Measurements from ENCODE around the gene COL6A2. TPM values are rescaled to one million over a fixed set of nuclear protein-coding genes. Genes with fewer than 3 reads are reported as not detected.

COL6A2 gene
- polyA plus RNA-seq, 4 donors, result 184 to 330 (median 231) TPM

DNA sequence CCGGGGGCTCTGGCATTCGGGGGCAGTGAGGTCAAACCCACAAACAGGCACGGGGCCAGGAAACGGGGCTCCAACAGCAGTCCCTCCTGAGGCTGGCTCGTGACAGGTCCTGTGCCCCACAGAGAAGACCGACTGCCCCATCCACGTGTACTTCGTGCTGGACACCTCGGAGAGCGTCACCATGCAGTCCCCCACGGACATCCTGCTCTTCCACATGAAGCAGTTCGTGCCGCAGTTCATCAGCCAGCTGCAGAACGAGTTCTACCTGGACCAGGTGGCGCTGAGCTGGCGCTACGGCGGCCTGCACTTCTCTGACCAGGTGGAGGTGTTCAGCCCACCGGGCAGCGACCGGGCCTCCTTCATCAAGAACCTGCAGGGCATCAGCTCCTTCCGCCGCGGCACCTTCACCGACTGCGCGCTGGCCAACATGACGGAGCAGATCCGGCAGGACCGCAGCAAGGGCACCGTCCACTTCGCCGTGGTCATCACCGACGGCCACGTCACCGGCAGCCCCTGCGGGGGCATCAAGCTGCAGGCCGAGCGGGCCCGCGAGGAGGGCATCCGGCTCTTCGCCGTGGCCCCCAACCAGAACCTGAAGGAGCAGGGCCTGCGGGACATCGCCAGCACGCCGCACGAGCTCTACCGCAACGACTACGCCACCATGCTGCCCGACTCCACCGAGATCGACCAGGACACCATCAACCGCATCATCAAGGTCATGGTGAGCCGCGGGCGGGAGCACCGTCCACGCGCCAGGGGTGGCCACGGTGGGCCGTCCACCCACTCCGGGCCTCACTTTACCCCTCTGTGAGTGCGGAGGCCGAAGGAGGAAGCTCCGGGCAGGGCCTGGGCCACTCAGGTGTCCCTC lies 14.2 kb downstream of the COL6A2 start:
- DNase-seq (ENCODE audit: low read depth in 4 of 4, low spot score in 2 of 4), result no peak

DNA sequence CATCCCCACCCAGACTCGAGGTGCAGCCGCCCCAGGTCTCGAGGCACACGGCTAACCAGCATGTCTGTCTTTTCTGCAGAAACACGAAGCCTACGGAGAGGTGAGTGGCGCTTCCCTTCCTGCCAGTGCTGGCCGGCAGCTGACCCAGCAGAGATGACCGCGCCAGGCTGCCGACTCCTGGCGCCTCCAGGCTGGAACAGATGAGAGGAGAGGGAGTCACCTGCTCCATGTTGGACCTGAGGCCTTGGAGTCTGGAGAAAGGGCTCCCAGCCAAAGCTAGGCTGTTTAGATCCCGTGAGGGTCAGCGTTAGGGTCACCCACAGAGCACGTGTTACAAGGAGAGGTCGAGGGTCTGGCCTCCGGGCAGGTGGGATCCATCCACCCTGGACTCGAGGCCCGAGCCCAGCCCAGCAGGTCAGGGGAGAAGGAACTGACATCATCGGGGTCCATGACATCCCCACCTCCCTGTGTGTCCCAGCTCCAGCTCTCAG lies 14.9 kb downstream of the COL6A2 start:
- DNase-seq (ENCODE audit: low read depth in 4 of 4, low spot score in 2 of 4), result no peak

- no peak for DNase-seq (ENCODE audit: low read depth in 4 of 4, low spot score in 2 of 4)
These were observed 15.7 kb downstream of the COL6A2 start for GRCh38 chr21:46113497-46114176.

DNA sequence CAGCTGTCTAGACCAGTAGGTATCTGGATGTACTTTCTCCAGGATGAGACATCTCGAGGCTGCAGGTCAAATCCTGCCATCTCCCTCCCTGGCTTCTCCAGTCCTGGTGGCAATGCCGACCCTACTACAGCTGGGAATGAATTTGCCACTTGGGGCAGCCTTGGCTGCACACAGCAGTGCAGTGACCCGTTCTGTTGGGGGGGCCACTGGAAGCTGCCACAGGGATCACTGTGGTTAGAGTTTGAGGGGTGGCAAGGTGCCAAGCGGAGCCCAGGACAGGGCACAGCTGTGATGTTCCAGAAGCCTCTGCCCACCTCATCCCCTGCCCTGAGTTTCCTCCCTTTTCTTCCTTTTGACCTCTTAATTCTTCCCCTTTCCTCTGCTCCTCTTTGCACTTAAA lies 17.1 kb downstream of the COL6A2 start:
- DNase-seq (ENCODE audit: low read depth in 4 of 4, low spot score in 2 of 4), result no peak

- no peak for DNase-seq (ENCODE audit: low read depth in 4 of 4, low spot score in 2 of 4)
These were observed 17.7 kb downstream of the COL6A2 start for GRCh38 chr21:46115441-46116188.

GRCh38 chr21:46116189-46116775 lies 18.4 kb downstream of the COL6A2 start:
- DNase-seq (ENCODE audit: low read depth in 4 of 4, low spot score in 2 of 4), result no peak

DNA sequence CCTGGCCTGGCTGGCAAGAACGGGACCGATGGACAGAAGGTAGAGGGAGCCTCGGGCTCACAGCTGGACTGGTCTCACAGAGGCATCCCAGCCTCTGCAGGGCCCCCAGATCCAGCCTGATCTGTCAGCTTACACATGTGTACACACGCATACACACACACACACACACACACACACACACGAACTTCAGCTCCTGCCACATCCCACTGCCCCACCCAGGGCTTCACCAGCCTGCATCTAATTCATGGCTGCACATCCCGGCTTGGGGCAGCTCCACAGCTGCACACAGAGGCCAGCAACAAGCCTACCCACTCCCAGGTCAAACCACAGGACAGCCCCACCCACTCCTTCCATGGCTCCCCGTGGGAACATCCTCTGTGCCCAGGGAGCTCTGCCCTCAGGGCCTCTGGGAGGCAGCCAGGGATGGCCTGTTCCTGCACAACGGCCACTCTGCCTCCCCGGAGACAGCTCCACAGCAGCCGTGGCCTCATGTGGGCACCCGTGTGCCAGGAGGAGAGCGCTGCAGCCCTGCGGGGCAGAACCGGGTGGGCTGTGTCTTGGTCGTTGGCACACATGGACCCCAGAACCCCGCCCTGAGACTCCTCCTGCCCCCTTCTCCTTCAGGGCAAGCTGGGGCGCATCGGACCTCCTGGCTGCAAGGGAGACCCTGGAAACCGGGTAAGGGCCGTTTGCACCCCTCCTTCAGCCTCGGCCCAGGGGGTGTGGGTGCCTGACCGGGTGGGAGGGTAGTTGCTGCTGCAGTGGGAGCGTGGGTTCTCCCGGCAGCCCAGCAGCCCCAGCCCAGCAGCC lies 19.1 kb downstream of the COL6A2 start:
- no peak for DNase-seq (ENCODE audit: low read depth in 4 of 4, low spot score in 2 of 4)

- DNase-seq (ENCODE audit: low read depth in 4 of 4, low spot score in 2 of 4), result no peak
These were observed 19.8 kb downstream of the COL6A2 start for GRCh38 chr21:46117586-46118315.

DNA sequence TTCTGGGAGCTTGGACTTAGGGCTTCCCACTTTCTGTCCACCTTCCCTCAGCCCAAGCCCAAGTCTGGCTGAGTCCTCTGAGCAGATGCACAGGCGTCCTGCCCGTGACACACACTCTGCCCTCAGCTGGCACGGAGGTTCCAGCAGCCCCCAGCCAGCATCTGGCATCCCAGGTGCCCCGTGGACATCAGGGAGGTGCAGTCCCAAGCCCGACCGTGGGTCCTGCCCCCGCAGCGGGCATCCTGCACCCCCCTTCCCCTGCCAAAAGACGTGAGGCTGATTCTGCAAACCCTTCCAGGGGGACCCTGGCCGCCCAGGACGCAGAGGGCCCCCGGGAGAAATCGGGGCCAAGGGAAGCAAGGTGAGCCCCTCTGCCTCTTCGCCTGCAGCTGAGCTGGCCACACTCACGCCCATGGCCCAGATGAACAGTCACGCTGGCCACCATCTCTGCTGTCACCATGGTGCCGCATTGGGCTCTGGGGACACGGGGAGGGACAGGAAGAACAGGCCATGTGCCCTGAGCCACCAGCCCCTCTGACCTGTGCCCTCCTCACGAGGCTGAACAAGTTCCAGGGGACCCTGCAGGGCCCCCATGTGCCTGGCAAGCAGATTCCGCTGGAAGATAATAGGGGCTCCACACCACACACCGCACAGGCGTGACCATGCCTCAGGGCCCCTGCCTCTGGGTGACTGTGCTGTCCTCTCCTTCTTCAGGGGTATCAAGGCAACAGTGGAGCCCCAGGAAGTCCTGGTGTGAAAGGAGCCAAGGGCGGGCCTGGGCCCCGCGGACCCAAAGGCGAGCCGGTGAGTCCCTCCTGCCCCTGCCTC lies 20.6 kb downstream of the COL6A2 start:
- no peak for DNase-seq (ENCODE audit: low read depth in 4 of 4, low spot score in 2 of 4)

DNA sequence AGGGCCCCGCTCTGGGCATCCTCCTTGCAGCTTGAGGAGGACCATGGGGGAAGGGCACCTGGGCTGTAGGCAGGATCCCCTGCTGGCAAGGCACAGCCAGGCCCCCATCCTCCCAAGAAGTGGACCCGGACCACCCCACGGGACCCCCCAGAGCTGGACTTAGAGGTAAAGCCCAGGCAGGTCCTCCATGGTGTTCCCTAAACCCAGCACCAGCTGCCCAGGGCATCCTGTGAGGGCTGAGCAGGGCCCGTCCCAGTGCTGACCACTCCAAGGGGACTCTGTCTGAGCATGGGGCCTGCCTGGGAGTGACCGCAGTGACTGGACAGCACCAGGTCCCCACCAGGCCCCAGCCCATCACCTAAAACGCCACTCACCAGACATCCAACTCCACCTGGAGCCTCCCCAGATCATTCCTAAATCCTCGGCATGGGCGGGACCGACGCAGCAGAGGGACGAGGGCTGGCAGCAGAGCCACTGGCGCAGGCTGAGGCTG lies 21.3 kb downstream of the COL6A2 start:
- DNase-seq (ENCODE audit: low read depth in 4 of 4, low spot score in 2 of 4), result no peak

- DNase-seq (ENCODE audit: low read depth in 4 of 4, low spot score in 2 of 4), result no peak
These were observed 21.8 kb downstream of the COL6A2 start for GRCh38 chr21:46119637-46120271.

DNA sequence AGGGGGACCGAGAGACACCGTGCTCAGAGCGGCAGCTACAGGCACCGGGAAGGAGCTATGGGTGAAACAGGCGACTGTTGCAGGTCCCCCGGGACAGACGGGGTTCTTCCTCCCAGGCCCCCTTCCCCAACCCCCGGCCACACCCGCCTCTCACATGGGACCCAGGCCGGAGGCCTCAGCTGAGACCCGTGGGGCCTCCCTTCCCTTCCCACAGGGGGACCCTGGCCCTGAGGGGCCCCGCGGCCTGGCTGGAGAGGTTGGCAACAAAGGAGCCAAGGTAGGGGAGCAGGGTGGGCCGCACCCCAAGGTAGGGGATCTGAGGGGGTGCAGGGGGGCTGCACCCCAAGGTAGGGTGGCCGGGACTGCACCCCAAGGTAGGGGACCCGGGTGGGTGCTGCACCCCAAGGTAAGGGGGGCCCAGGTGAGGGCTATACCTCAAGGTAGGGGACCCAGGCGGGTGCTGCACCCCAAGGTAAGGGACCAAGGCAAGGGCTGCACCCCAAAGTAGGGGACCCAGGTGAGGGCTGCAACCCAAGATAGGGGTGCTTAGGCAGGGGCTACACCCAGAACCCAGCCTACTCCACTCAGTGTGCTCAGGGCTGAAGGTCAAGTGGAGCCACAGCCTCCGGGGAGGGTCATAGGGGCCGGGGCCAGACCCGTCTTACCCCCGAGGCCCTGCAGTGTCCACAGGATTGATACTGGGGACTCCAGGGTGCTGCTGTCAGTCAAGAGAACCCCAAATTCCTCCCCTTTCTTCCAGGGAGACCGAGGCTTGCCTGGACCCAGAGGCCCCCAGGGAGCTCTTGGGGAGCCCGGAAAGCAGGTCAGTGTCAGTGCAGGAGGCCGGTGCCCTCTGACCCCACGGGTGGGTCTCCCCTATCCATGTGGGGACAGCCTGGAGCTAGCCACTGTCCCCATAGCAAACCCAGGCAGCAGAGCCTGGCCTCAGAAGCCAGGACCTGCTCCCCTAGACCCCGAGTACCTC lies 22.7 kb downstream of the COL6A2 start:
- DNase-seq (ENCODE audit: low read depth in 4 of 4, low spot score in 2 of 4), result no peak

DNA sequence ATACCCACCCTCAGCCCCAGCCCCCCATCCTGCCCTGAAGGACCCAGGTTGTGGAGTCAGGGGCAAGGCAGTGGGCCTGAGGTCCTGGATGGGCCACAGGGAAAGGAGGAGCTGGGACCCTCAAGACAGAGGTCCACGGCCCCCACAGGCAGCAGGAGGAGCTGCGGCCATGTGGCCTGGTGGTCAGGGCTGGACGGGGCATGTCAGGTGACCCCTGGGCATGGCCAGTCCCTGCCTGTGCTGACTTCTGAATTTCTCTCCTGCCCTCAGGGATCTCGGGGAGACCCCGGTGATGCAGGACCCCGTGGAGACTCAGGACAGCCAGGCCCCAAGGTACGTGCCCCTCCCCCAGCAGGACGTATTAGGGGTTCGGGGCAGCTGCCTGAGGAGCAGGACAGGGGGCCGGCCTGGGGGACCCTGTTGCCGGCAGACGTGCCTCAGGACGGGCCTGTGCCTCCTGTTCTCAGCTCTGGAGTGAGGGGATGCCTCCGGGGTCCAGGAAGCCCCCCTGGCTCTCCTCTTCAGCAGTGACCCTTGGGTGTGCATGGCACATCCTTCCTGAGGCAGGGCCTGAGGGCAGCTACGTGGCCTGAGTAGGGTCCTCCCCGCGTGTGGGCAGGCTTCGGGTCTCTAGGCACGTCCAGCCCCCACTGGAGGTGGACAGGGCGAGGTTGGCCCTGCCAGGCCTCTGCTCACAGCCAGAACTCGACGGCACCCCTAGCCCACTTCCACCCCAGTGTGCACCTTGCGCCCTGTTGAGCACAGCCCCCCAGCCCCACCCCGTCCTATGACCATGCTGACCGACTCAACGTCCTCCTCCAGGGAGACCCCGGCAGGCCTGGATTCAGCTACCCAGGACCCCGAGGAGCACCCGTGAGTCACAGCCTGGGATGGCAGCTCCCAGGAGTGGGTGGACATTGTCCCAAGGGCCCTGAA lies 23.6 kb downstream of the COL6A2 start:
- DNase-seq (ENCODE audit: low read depth in 4 of 4, low spot score in 2 of 4), result no peak

DNA sequence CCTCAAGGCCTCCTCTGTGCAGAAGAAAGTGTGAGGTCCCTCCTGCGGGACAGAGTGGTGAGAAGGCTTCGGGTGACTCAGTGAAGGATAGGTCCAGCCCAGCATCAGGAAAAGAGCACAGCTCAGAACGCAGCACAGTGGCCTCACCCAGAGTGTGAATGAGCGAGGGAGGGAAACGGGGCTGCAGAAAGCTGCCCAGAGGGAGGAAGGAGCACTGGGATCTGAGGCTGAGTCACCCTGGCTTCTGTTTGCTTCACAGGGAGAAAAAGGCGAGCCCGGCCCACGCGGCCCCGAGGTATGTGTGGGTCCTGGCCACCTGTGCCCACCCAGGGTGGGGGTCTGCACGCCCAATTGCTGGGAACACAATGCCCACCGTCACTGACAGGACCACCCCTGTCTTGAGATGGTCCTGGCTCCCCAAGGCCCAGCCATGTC lies 24.3 kb downstream of the COL6A2 start:
- no peak for DNase-seq (ENCODE audit: low read depth in 4 of 4, low spot score in 2 of 4)

Data from left renal cortex interstitium (tissue), 4 donors.